HepG2 (cell line): Measurements from ENCODE around the gene RIMOC1. TPM values are rescaled to one million over a fixed set of nuclear protein-coding genes. Genes with fewer than 3 reads are reported as not detected.
"Not testable (repeated sequence)": the region's sequence is repeated elsewhere in the genome, so short reads cannot be mapped to it uniquely, and the experiment has no call there.

Experiments
- ATAC-seq: fragments of 200-7000 bp; cut with Tn5 transposase; 3 replicates; pipeline ENCODE4 v1.9.1; 2020; ENCODE audit warnings: mild to moderate bottlenecking, moderate library complexity
- BruUV-seq: library from RNA; stranded (reverse); fragments of 400-500 nt; replicated peaks from 2 replicates; lab custom pipeline; 2021; lab: Mats Ljungman, UMichigan
- CTCF ChIA-PET: fragments of 300-600 bp; formaldehyde crosslinking; extraction: SDS; loops from one replicate; lab custom pipeline; 2021; ENCODE audit warnings: low total read pairs, inconsistent platforms, low intra/inter-chr PET ratio; lab: Yijun Ruan, JAX
- POLR2A ChIA-PET: fragments of 350-600 bp; sonication (Branson Sonifier 250); formaldehyde crosslinking; loops from one replicate; lab custom pipeline; 2020; ENCODE audit warnings: antibody characterized with exemption, inconsistent platforms; lab: Yijun Ruan, JAX
- DNase-seq: peaks from one replicate; pipeline ENCODE4 v3.0.0-alpha.2; 2015; ENCODE audit warnings: low spot score
- FAIRE-seq: peaks from 3 replicates; lab custom pipeline; 2011; peaks lifted over from hg19 to GRCh38; lab: Jason Lieb, UNC
- H2AFZ ChIP-seq: one replicate; pipeline ENCODE4 v1.6.1; 2011; ENCODE audit warnings: low read length, inconsistent platforms
- H3K27ac ChIP-seq: fragments of 300-600 bp; 3 replicates; pipeline ENCODE4 v1.8.0; 2011; ENCODE audit warnings: mixed run types, mild to moderate bottlenecking, mixed read lengths, low read length, inconsistent platforms; ENCODE audit not compliant: insufficient read depth; ENCODE audit errors: extremely low read length
- H3K27me3 ChIP-seq, 2 experiments: fragments of 200-600 bp in 1 of 2; 2 replicates in 1 of 2; 3 replicates in 1 of 2; pipeline versions ENCODE4 v1.6.0 to v1.8.0; 2011; ENCODE audit warnings: low read length in 2 of 2, mild to moderate bottlenecking in 2 of 2, moderate library complexity in 2 of 2, inconsistent platforms in 1 of 2; ENCODE audit not compliant: insufficient read depth in 2 of 2, control insufficient read depth in 1 of 2
- H3K36me3 ChIP-seq, 2 experiments: fragments of 200-600 bp in 1 of 2; replicated peaks in 1 of 2; 2 replicates in 1 of 2; 3 replicates in 1 of 2; pipeline versions ENCODE4 v1.5.1 to v1.8.0; 2011; ENCODE audit warnings: low read length in 2 of 2, inconsistent platforms in 1 of 2; ENCODE audit not compliant: insufficient read depth in 2 of 2, control insufficient read depth in 1 of 2
- H3K4me1 ChIP-seq: 2 replicates; pipeline ENCODE4 v1.5.1; 2012; ENCODE audit warnings: low read length, inconsistent platforms; ENCODE audit not compliant: insufficient read depth
- H3K4me2 ChIP-seq: 2 replicates; pipeline ENCODE4 v1.6.0; 2011; ENCODE audit warnings: low read depth, low read length, inconsistent platforms
- H3K4me3 ChIP-seq, 3 experiments: fragments of 200-600 bp in 1 of 3; sonication (generic), shearing (Covaris generic) in 1 of 3; replicated peaks in 1 of 3; 2 replicates each; pipeline ENCODE4 v1.5.1; 2011 to 2016; ENCODE audit warnings: low read length in 3 of 3, inconsistent platforms in 2 of 3, low read depth in 2 of 3, mild to moderate bottlenecking in 2 of 3, control low read depth in 1 of 3, mixed read lengths in 1 of 3; ENCODE audit not compliant: insufficient read depth in 1 of 3
- H3K79me2 ChIP-seq: one replicate; pipeline ENCODE4 v1.6.1; 2011; ENCODE audit warnings: low read length, inconsistent platforms; ENCODE audit not compliant: insufficient read depth
- H3K9ac ChIP-seq: 2 replicates; pipeline ENCODE4 v1.6.0; 2011; ENCODE audit warnings: mild to moderate bottlenecking, low read depth, low read length, inconsistent platforms; ENCODE audit not compliant: insufficient read depth
- H3K9me3 ChIP-seq: 2 replicates; pipeline ENCODE4 v1.5.1; 2012; ENCODE audit warnings: mild to moderate bottlenecking, low read length
- H4K20me1 ChIP-seq: 2 replicates; pipeline ENCODE4 v1.6.0; 2011; ENCODE audit warnings: inconsistent platforms, mild to moderate bottlenecking, low read length, moderate library complexity; ENCODE audit not compliant: insufficient read depth
- MAFF ChIP-seq: IDR thresholded peaks from 2 replicates; pipeline ENCODE4 v1.6.1; 2011; ENCODE audit warnings: low read depth, low read length, improper control_type of control experiment
- MAFK ChIP-seq, 2 experiments: IDR thresholded peaks in 1 of 2; conservative IDR thresholded peaks in 1 of 2; 2 replicates each; pipeline ENCODE4 v1.6.1; 2011; ENCODE audit warnings: improper control_type of control experiment in 2 of 2, low read length in 2 of 2
- TBL1XR1 ChIP-seq: fragments of 150-350 bp; IDR thresholded peaks from 2 replicates; pipeline ENCODE4 v1.6.1; 2014; ENCODE audit warnings: borderline replicate concordance, low read length; ENCODE audit not compliant: partially characterized antibody
- WGBS: methylation state at CpG from one replicate; pipeline ENCODE4 v1.1.6; 2017; ENCODE audit warnings: low lambda C conversion rate; 5-methylcytosine and 5-hydroxymethylcytosine counted together
- in situ Hi-C: cut with HindIII; loops from 2 replicates; pipeline ENCODE4 v1.10.0; 2017; ENCODE audit warnings: low pct_unique_long_range_greater_than_20kb; ENCODE audit not compliant: extremely low pct_ligation_motif_present
- intact Hi-C: fragments of 100-400 bp; cut with micrococcal nuclease; formaldehyde crosslinking; loops from one replicate; pipeline ENCODE4 v1.10.0; 2022; ENCODE audit not compliant: unreplicated experiment
- polyA plus RNA-seq, 8 experiments: library from polyadenylated mRNA; depleted of rRNA in 3 of 8; stranded (reverse) in 7 of 8; unstranded in 1 of 8; fragments of >200 nt; fragmentation: Illumina TruSeq in 4 of 8; extraction: Trizol in 4 of 8; gene quantifications; 2 replicates each; pipeline versions ENCODE4 v1.2.1 to v1.2.3, GENCODE V29; 2011 to 2016; ENCODE audit warnings: low read depth in 4 of 8, missing spikeins in 1 of 8, mixed read lengths in 1 of 8; ENCODE audit not compliant: insufficient read depth in 1 of 8
- total RNA-seq, 5 experiments: library from RNA; depleted of rRNA; stranded (reverse); fragments of >200 nt; fragmentation: Illumina TruSeq; extraction: Trizol; gene quantifications; 2 replicates each; pipeline ENCODE4 v1.2.3, GENCODE V29; 2016; ENCODE audit warnings: low read depth in 1 of 5

RIMOC1 gene
- total and polyA plus RNA-seq, 2 of the 13 experiments (the other 11 are each of a cell fraction or from before 2014, with no cell fraction given) = 16.3 to 16.9 TPM

DNA sequence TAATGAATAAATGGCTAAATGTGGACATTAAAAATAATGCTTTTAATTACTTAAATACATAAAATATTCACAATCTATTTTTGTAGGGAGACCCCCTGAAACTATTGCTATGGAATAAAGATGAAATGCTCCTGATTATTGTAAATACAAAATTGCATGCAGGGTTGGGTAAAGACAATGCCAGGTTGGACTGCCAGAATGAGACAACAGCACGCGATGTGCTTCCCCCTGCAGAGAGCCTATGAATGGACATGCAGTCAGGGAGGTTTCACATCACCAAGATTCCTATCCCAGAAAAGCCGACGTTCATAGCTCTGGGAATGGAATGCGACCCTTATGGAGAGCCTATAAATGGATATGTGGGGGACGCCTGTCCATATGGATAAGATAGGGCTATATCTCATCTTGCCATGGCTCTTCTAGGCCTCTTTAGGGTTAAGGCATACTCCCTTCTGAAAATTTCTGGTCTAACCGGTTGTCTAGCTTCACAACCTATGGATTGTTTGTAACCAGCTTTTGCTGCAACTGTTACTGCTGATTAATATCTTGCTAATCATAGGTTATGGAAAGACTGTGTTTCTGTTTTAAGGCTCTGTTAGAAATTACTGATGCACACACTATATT lies 41.3 kb downstream of the RIMOC1 start:
- FAIRE-seq, ATAC-seq, H4K20me1 ChIP-seq, POLR2A ChIA-PET, H3K4me3 ChIP-seq, H3K79me2 ChIP-seq, BruUV-seq, H3K36me3 ChIP-seq, H3K27me3 ChIP-seq, intact Hi-C loops, H3K4me2 ChIP-seq, in situ Hi-C loops, H3K27ac ChIP-seq, H3K9ac ChIP-seq, DNase-seq, H2AFZ ChIP-seq, CTCF ChIA-PET, H3K4me1 ChIP-seq, H3K9me3 ChIP-seq: not testable (repeated sequence)
- 94% methylated on average over 6 of the region's 7 CpGs for WGBS

DNA sequence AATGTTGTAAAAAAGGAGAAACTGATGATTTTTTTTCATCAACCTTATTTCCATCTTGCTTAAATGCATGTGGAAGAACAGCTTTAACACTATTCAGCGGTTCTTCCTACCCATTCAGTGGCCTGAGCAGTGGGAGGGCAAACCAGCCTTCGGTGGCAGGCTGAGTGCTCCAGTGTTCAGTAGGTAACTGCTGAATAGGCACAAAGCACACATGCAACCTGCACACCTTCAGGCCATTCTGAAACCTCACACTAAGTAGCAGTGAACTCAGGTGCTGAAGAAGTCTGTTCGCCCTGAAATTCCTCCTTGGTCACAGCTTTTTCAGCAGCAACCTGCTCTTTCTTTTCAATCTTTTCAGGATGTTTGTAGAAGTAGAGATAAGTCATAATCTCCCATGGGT lies 47.1 kb downstream of the RIMOC1 start:
- no peak overlapping the region for H3K4me3 ChIP-seq
- ATAC-seq (peak; percentile 50; the same call in 1 of the 3 replicates), FAIRE-seq (no peak), DNase-seq (no peak)
- ChIA-PET POLR2A (no interaction called here), CTCF (no interaction called here)
- no peaks in the 10 kb centered on the region for H3K27me3 ChIP-seq
- H3K9me3 ChIP-seq = no peaks in the 10 kb centered on the region
- H3K4me2 ChIP-seq = no peak overlapping the region
- no peaks in the 10 kb centered on the region for H3K79me2 ChIP-seq
- in situ Hi-C loops = no loop called here
- H3K27ac ChIP-seq = no peak overlapping the region
- no peak overlapping the region for H2AFZ ChIP-seq
- H3K36me3 ChIP-seq = no peaks in the 10 kb centered on the region
- intact Hi-C loops = no loop called here
- H3K4me1 ChIP-seq = peaks cover 20% of the 10 kb centered on the region; the same call in 1 of the 2 replicates
- H3K9ac ChIP-seq = no peak overlapping the region
- peak; percentile 48 for TF ChIP-seq MAFF
- TF ChIP-seq MAFK (conservative IDR thresholded peaks at IDR 0.05 in 1 of 2, IDR thresholded peaks at IDR 0.05 in 1 of 2; ENCODE audit: low read length in 2 of 2) = peak; percentile 54 to 70
- no peak for TF ChIP-seq TBL1XR1
- no TSS peak for BruUV-seq
- WGBS = 47% methylated on average over 3 of the region's 3 CpGs
- no peaks in the 10 kb centered on the region for H4K20me1 ChIP-seq

Other genes with a start within 250 kb of the RIMOC1 start
- gene OXCT1, start 33.9 kb upstream of the RIMOC1 start, total RNA-seq (2016; rRNA removed; fragmentation: Illumina TruSeq; extraction: Trizol) = 3.7 and 4.7 TPM in 2 replicates
- gene OXCT1, start 33.9 kb upstream of the RIMOC1 start, polyA plus RNA-seq (2011; rRNA removed) = 0.50 and 0.92 TPM in 2 replicates
- gene FBXO4, start 20.9 kb downstream of the RIMOC1 start, total RNA-seq (2016; rRNA removed; fragmentation: Illumina TruSeq; extraction: Trizol) = 16.4 and 19.1 TPM in 2 replicates
- 3.9 and 5.2 TPM in 2 replicates for gene FBXO4, start 20.9 kb downstream of the RIMOC1 start, polyA plus RNA-seq (2011; rRNA removed)